ENCODE measurements around the gene NEUROG3. TPM values are rescaled to one million over a fixed set of nuclear protein-coding genes. Genes with fewer than 3 reads are reported as not detected.
"Not testable (repeated sequence)": the region's sequence is repeated elsewhere in the genome, so short reads cannot be mapped to it uniquely, and the experiment has no call there.

The NEUROG3 gene
- total RNA-seq, 2 experiments from 2014 or later = not detected

DNA sequence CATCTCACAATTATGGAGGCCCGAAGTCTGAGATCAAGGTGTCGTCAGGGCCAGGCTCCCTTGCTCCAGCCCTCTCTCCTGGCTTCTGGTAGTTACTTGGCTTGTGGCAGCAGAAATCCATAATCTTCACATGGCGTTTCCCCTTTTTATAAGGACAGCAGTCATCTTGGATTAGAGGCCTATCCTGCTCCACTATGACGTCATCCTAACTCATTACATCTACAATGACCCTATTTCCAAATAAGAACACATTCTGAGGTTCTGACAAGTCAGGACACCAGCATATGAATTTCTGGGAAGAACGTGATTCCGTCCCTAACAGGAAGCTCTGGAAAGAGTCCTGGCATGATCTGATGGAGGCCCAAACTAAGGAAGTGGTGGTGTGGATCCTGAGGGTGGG lies 35.8 kb downstream of the NEUROG3 start:
- Mint-ChIP-seq H3K27me3 (peaks cover 3% of the 10 kb centered on the region), H3K36me3 (no peaks in the 10 kb centered on the region), H3K27ac (no peak overlapping the region), H3K4me1 (ENCODE audit: low read depth) (no peaks in the 10 kb centered on the region), H3K9me3 (peaks cover 19% of the 10 kb centered on the region), H3K4me3 (no peak overlapping the region)
- CTCF ChIA-PET = no interaction called here
- no peak for DNase-seq
- POLR2A ChIA-PET = no interaction called here
- intact Hi-C loops (cut with micrococcal nuclease) = no loop called here

DNA sequence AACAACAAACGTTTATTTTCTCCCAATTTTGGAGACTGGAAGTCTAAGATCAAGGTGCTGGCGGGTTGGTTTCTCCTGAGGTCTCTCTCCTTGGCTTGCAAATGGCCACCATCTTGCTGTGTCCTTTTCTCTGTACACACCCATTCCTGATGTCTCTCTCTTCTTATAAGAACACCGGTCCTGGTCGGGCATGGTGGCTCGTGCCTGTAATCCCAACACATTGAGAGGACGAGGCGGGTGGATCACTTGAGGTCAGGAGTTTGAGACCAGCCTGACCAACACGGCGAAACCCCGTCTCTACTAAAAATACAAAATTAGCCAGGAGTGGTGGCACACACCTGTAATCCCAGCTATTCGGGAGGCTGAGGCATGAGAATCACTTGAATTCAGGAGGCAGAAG lies 36.7 kb downstream of the NEUROG3 start:
- DNase-seq; CTCF ChIA-PET; H3K36me3 Mint-ChIP-seq; H3K4me1 Mint-ChIP-seq (ENCODE audit: low read depth); H3K27me3 Mint-ChIP-seq; POLR2A ChIA-PET; intact Hi-C loops (cut with micrococcal nuclease); H3K27ac Mint-ChIP-seq; H3K4me3 Mint-ChIP-seq: not testable (repeated sequence)
- H3K9me3 Mint-ChIP-seq = peaks cover 15% of the 10 kb centered on the region

DNA sequence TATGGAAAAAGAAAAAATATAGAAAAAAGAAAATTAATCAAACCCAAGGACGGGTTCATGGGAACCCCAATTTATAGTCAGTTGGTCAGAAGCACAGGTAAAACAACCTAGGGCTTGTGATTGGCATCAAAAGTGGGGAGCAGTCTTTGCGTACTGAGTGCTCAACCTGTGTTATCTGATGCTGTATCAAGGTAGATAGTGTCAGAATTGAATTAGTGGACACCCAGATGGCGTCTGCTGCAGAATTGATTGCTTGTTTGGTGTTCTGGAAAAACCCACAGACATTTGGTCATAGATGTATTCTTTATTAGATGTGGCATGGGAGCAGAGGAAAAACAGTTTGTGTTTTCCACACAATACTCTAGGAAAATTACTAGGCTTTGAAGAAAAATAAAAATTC lies 39.6 kb downstream of the NEUROG3 start:
- H3K4me1 Mint-ChIP-seq (ENCODE audit: low read depth) = no peaks in the 10 kb centered on the region
- intact Hi-C loops (cut with micrococcal nuclease) = no loop called here
- H3K36me3 Mint-ChIP-seq = no peaks in the 10 kb centered on the region
- H3K9me3 Mint-ChIP-seq = peaks cover 6% of the 10 kb centered on the region
- ChIA-PET CTCF (interaction anchor here (1.7 kb wide), 1 partner anchor 18 kb away, joined by 6 read pairs; no protein-coding TSS in a partner anchor), POLR2A (no interaction called here)
- H3K4me3 Mint-ChIP-seq = no peak overlapping the region
- DNase-seq = no peak
- no peak overlapping the region for H3K27ac Mint-ChIP-seq
- H3K27me3 Mint-ChIP-seq = no peaks in the 10 kb centered on the region

DNA sequence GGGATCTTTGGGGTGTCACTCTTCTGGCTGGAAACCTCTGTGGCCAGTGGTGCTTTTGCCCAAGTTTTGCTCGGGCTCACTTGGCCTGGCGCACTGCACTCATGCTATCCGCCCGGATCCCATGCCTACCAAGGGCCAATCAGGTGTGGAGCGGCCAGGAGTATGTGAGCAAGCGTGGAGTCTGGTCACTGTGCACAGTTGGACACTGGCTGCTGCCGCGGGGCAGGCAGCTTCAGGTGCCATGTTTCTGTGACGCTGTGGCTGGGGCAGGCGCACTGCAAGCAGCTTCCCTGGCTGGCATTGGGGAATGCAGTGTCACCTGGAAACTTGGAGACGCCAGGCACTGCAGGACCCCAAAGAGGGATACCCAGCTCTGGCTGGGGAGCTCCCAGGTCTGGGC lies 45.3 kb downstream of the NEUROG3 start:
- CTCF ChIA-PET = interaction anchor here (1.0 to 2.0 kb wide), 6 partner anchors 11 to 114 kb away, joined by 3 to 5 read pairs (median 4); partner anchors contain the start of gene FAM241B
- intact Hi-C loops (cut with micrococcal nuclease) = no loop called here
- H3K36me3 Mint-ChIP-seq = no peaks in the 10 kb centered on the region
- DNase-seq = no peak
- H3K4me1 Mint-ChIP-seq (ENCODE audit: low read depth) = no peaks in the 10 kb centered on the region
- POLR2A ChIA-PET = no interaction called here
- H3K4me3 Mint-ChIP-seq = no peak overlapping the region
- peaks cover 2% of the 10 kb centered on the region for H3K27me3 Mint-ChIP-seq
- H3K27ac Mint-ChIP-seq = no peak overlapping the region
- no peaks in the 10 kb centered on the region for H3K9me3 Mint-ChIP-seq

Other genes with a start within 250 kb of the NEUROG3 start
- not detected for gene TACR2, start 156.5 kb downstream of the NEUROG3 start, total RNA-seq
- gene TSPAN15, start 122.0 kb downstream of the NEUROG3 start, total RNA-seq = 1 to 10 TPM; 2.5 to 3.1 TPM
- 10 to 100 TPM; 10.9 to 11.8 TPM for gene FAM241B, start 56.8 kb upstream of the NEUROG3 start, total RNA-seq
- not detected for gene COL13A1, start 228.5 kb upstream of the NEUROG3 start, total RNA-seq

Data from activated CD4-positive, alpha-beta memory T cell treated with anti-CD3 and anti-CD28 coated beads for 36 hours (primary cell).